ENCODE results near the gene GPR68. TPM values are rescaled to one million over a fixed set of nuclear protein-coding genes. Genes with fewer than 3 reads are reported as not detected.
"Not testable (repeated sequence)": the region's sequence is repeated elsewhere in the genome, so short reads cannot be mapped to it uniquely, and the experiment has no call there.

Gene GPR68
- total RNA-seq, 4 donors from 2014 or later = 0.13 to 0.73 (median 0.42) TPM; not detected in 1

DNA sequence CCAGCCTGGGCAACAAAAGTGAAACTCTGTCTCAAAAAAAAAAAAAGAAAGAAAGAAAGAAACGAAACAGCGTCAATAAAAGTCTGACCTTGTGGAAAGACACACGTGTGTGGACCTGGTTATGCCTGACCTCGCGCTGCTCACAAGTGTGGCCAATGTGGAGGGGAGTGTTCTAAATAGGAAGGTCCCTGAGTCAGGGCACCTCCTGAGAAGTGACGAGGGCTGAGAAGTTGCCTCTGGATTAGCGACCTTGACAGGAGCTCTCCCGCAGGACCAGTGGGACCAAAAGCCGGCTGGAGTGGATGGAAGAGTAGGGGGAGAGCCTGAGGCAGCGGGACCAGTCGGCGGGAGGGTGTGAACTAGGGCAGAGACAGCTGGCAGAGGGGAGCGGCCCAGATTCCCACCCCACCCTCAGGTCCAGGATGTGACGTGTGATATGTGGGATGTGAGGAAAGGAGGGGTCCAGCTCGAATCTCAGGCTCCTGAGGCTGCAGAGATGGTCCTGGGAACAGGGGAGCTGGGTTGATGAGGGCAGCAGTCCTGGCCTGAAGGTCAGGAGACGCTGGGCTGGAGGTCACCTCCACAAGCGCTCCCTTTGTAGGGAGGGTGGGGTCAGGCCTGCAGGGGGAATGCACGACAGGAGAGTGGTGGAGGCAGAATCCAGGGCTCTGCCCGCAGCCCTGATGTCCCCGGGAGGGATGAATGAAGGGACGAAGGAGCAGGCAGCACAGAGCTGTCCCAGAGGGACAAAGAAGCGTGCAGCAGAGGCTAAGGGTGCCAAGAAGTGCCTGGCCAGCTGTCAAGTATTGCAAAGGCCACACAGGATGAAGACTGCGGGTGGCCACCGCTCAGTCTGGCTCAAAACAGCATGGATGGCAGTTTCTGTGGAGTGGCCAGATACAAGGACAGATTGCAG, 24.8 kb upstream of the GPR68 start:
- Histone ChIP-seq H3K4me3 (replicated peaks in 1 of 3) (no peak overlapping the region), H3K4me1 (peaks cover 0 to 10% of the 10 kb centered on the region in 2 donors), H3K9me3 (no peaks in the 10 kb centered on the region), H3K27me3 (no peaks in the 10 kb centered on the region), H3K36me3 (no peaks in the 10 kb centered on the region), H3K27ac (no peak overlapping the region)
- peak in 1 of 2 donors; percentile 32 for DNase-seq
- 68 to 76% methylated on average over 24 of the region's 24 CpGs for WGBS, 2 donors
- intact Hi-C loops (cut with DNase I) = no loop called here
- TF ChIP-seq CTCF (IDR thresholded peaks at IDR 0.05) (no peak), POLR2A (IDR thresholded peaks at IDR 0.05) (no peak)

GRCh38 chr14:91267965-91268437, 23.5 kb upstream of the GPR68 start:
- no peak overlapping the region for H3K27ac ChIP-seq
- no peak for DNase-seq
- intact Hi-C loops (cut with DNase I) = no loop called here
- TF ChIP-seq CTCF (IDR thresholded peaks at IDR 0.05) = no peak
- no peaks in the 10 kb centered on the region for H3K27me3 ChIP-seq
- no peak overlapping the region for H3K4me3 ChIP-seq (replicated peaks in 1 of 3)
- no peaks in the 10 kb centered on the region for H3K9me3 ChIP-seq
- WGBS, 2 donors = 91 to 97% methylated on average over 7 of the region's 7 CpGs
- H3K36me3 ChIP-seq = no peaks in the 10 kb centered on the region
- H3K4me1 ChIP-seq = peaks cover 0 to 16% of the 10 kb centered on the region in 2 donors

GRCh38 chr14:91266276-91266675, 21.8 kb upstream of the GPR68 start:
- H3K9me3 ChIP-seq; DNase-seq; intact Hi-C loops (cut with DNase I); H3K4me3 ChIP-seq (replicated peaks in 1 of 3); H3K27ac ChIP-seq; H3K27me3 ChIP-seq; H3K36me3 ChIP-seq: not testable (repeated sequence)
- WGBS, 2 donors = 96 to 97% methylated on average over 15 of the region's 15 CpGs
- H3K4me1 ChIP-seq = peaks cover 0 to 16% of the 10 kb centered on the region in 2 donors

GRCh38 chr14:91265404-91265803, 20.9 kb upstream of the GPR68 start:
- no peak overlapping the region for H3K27ac ChIP-seq

More at GRCh38 chr14:91265404-91265803, 20.9 kb upstream of the GPR68 start:
- Histone ChIP-seq H3K4me3 (replicated peaks in 1 of 3) (no peak overlapping the region), H3K9me3 (no peaks in the 10 kb centered on the region), H3K36me3 (no peaks in the 10 kb centered on the region), H3K4me1 (peaks cover 0 to 16% of the 10 kb centered on the region in 2 donors), H3K27me3 (no peaks in the 10 kb centered on the region)
- TF ChIP-seq POLR2A (IDR thresholded peaks at IDR 0.05) = no peak
- no peak for TF ChIP-seq CTCF (IDR thresholded peaks at IDR 0.05)
- DNase-seq = no peak
- 91 to 96% methylated on average over 7 of the region's 7 CpGs for WGBS, 2 donors
- intact Hi-C loops (cut with DNase I) = no loop called here
